Right lobe of liver (tissue), 6 donors: ENCODE data around the gene SMOC1. TPM values are rescaled to one million over a fixed set of nuclear protein-coding genes. Genes with fewer than 3 reads are reported as not detected.

Experiments
- ATAC-seq, 4 donors: fragments of 200-7000 bp; cut with Tn5 transposase; one replicate each; pipeline ENCODE4 v1.9.1; 2020; ENCODE audit warnings: mild to moderate bottlenecking in 4 of 4, moderate library complexity in 4 of 4
- DNase-seq, 3 donors: peaks; one replicate each; pipeline ENCODE4 v3.0.0-alpha.2; 2020
- H3K27ac ChIP-seq, 3 donors: fragments of 200-600 bp; one replicate each; pipeline ENCODE4 v1.8.0; 2022
- H3K27me3 ChIP-seq, 2 donors: fragments of 200-600 bp; one replicate each; pipeline ENCODE4 v1.8.0; 2022
- H3K36me3 ChIP-seq, 4 donors: fragments of 200-600 bp; sonication (generic) in 1 of 4; one replicate each; pipeline versions ENCODE4 v1.5.1 to v1.8.0; 2017 to 2022; ENCODE audit warnings: control low read depth in 1 of 4
- H3K4me1 ChIP-seq, 4 donors: fragments of 200-600 bp; sonication (generic) in 1 of 4; one replicate each; pipeline versions ENCODE4 v1.5.1 to v1.8.0; 2017 to 2022; ENCODE audit warnings: control low read depth in 1 of 4
- H3K4me3 ChIP-seq, 3 donors: fragments of 200-600 bp; one replicate each; pipeline ENCODE4 v1.8.0; 2022
- H3K9me3 ChIP-seq, 4 donors: fragments of 200-600 bp; sonication (generic) in 1 of 4; one replicate each; pipeline versions ENCODE4 v1.5.1 to v1.8.0; 2017 to 2022; ENCODE audit warnings: control low read depth in 1 of 4
- POLR2A ChIP-seq: fragments of 450-650 bp; IDR thresholded peaks from one replicate; pipeline ENCODE4 v1.6.1; 2017; ENCODE audit warnings: antibody characterized with exemption, mild to moderate bottlenecking
- WGBS: methylation state at CpG from one replicate; pipeline ENCODE4 v1.1.6; 2018; ENCODE audit warnings: low coverage, low lambda C conversion rate; ENCODE audit not compliant: insufficient coverage; ENCODE audit errors: missing lambda C conversion rate; 5-methylcytosine and 5-hydroxymethylcytosine counted together
- intact Hi-C, 2 donors: fragments of 100-400 bp; cut with DNase I; formaldehyde crosslinking; loops; one replicate each; pipeline versions ENCODE4 v1.11.2 to v1.14.1; 2022
- total RNA-seq, 6 experiments: library from RNA; depleted of rRNA in 2 of 6; stranded (reverse); fragments of >200 nt in 2 of 6; fragmentation: NEBNext Ultra II Directional in 3 of 6; extraction: Animal tissue kit (Norgen Biotek cat#: 25700) in 3 of 6; gene quantifications; one replicate each; pipeline versions ENCODE4 v1.1.0 to v1.2.4, GENCODE V29; 2016 to 2023
- TF ChIP-seq, protein P1 (sequence below), 4 donors: fragments of 200-600 bp in 3 of 4; fragments of 450-650 bp in 1 of 4; IDR thresholded peaks; one replicate each; pipeline versions ENCODE4 v1.5.1 to v1.8.0; 2016 to 2022; ENCODE audit warnings: antibody characterized with exemption in 4 of 4, mild to moderate bottlenecking in 2 of 4
- donor health status: DM: no; HTN: yes; CAD: no.
- donor health status: DM: no; HTN: no; CAD: no.
- donor health status: DM: no; HTN: no; CAD: no.
- donor health status: DM: no; HTN: yes; CAD: no.
- donor health status: DM: no; HTN: yes; CAD: no.

Gene SMOC1
- total RNA-seq, 6 experiments from 2014 or later: 22.3 to 88.5 (median 45.4) TPM

DNA sequence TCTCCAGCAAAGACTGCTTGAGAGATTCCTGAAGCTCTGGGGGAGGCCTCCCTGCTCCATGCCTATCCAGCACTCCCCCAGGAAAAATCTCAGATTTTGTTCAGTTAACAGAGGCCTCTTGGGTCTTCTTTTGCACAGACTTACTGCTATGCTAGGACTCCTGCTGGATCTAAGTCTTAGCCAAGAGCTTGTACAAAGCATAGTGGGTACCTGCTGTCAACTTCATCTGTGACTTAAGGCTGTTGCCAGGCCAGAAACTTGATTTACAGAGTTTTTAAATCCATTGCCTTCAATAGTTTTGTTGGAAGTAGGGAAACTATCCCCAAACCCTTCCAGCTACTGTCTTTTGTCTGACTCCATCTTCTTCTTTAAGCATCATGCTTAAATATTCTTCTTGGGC lies 140.5 kb downstream of the SMOC1 start:
- no peak for DNase-seq
- peaks cover 0 to 29% (median 5%) of the 10 kb centered on the region in 4 donors for H3K36me3 ChIP-seq
- TF ChIP-seq, protein P1, sequence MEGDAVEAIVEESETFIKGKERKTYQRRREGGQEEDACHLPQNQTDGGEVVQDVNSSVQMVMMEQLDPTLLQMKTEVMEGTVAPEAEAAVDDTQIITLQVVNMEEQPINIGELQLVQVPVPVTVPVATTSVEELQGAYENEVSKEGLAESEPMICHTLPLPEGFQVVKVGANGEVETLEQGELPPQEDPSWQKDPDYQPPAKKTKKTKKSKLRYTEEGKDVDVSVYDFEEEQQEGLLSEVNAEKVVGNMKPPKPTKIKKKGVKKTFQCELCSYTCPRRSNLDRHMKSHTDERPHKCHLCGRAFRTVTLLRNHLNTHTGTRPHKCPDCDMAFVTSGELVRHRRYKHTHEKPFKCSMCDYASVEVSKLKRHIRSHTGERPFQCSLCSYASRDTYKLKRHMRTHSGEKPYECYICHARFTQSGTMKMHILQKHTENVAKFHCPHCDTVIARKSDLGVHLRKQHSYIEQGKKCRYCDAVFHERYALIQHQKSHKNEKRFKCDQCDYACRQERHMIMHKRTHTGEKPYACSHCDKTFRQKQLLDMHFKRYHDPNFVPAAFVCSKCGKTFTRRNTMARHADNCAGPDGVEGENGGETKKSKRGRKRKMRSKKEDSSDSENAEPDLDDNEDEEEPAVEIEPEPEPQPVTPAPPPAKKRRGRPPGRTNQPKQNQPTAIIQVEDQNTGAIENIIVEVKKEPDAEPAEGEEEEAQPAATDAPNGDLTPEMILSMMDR (IDR thresholded peaks at IDR 0.05): no peak
- no peak for TF ChIP-seq POLR2A
- H3K4me1 ChIP-seq: peaks cover 0 to 15% (median 0%) of the 10 kb centered on the region in 4 donors
- intact Hi-C loops: loop anchor here (10.0 kb wide), 2 partner anchors 145 to 155 kb away; partner anchors contain the start of gene SMOC1 (in 1 of the 2)
- no peak overlapping the region for H3K27ac ChIP-seq
- H3K9me3 ChIP-seq: no peaks in the 10 kb centered on the region
- no peak overlapping the region for H3K4me3 ChIP-seq
- no peaks in the 10 kb centered on the region for H3K27me3 ChIP-seq
- no peak for ATAC-seq

DNA sequence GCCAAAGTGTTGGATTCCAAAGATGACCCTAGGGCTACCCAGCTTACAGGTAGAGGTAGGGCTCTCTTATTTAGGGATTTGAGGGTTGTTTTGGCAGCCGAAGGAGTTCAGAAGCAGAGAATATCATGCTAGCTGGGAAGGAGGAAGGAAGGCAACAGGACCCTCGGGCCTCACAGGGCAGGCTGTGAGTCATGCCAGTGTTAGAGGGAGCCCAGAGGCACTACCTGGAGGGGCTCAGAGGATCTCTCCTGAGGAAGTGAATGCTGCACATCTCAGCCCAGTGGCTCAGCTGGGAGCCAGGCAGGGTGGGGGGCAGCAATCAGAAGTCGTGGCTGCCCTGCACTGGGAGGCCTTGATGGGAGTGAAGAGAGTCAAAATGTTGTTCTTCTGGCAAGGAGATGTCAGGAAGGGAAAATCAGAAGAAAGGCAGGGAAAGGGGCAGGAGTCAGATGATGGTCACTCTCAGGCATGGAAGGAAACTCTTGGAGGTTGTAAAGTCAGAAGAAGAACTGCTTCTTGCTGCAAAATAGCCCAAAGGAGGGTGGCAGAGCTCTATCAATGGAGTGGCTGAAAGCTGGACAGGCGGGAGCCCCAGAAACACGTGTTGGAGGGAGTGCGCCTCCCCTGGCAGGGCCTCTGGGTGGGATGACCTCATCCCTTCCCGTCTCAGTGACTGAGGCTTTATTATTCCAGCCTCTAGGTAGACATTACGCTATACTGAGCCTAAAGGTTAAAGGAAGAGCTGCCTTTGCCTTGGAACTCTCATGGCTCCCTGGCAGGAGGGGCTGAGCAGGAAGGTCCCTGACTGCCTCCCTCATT lies 141.3 kb downstream of the SMOC1 start:
- H3K36me3 ChIP-seq: peaks cover 0 to 23% (median 5%) of the 10 kb centered on the region in 4 donors
- peaks cover 0 to 15% (median 0%) of the 10 kb centered on the region in 4 donors for H3K4me1 ChIP-seq
- ATAC-seq (no peak), DNase-seq (no peak)
- intact Hi-C loops: loop anchor here in 1 of 2 donors (10.0 kb wide), 1 partner anchor 156 kb away; no protein-coding TSS in a partner anchor
- H3K4me3 ChIP-seq: no peak overlapping the region
- WGBS: 51% methylated on average over 5 of the region's 8 CpGs
- H3K9me3 ChIP-seq: no peaks in the 10 kb centered on the region
- no peak overlapping the region for H3K27ac ChIP-seq
- TF ChIP-seq, protein P1 (IDR thresholded peaks at IDR 0.05): no peak
- no peak for TF ChIP-seq POLR2A
- H3K27me3 ChIP-seq: no peaks in the 10 kb centered on the region

DNA sequence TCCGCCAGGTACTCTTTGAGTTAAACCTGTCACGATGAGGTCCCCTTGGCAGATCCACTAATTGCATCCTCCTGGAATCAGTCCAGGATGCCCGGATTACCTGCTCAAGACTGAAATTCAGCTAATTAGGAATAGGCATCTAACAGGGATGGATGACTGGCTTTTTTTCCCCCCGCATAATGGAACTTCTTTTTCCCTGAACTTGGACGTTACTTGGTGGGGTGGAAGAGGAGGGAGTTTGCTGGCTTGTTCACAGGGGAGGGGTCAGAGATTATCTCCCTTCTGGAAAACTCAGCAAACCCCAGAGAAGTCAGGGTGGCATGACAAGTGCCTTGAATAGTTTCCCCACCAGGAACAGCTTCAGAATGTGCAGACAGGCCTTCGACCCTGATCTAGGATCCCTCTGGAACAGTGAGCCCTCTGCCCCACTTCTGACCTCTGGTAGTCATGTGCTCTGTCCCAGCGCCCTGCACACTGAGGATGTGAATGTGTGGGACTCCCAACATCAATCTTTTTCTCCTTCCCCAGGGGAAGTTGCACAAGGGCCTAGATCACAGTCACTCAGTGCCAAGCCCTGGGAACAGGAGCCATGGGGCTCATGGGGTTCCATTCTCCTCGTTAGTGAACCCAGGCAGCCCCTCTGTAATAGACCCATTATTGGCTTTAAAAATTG lies 142.5 kb downstream of the SMOC1 start:
- 75% methylated on average over 7 of the region's 8 CpGs for WGBS
- intact Hi-C loops: loop anchor here in 1 of 2 donors (10.0 kb wide), 1 partner anchor 157 kb away; no protein-coding TSS in a partner anchor

DNA sequence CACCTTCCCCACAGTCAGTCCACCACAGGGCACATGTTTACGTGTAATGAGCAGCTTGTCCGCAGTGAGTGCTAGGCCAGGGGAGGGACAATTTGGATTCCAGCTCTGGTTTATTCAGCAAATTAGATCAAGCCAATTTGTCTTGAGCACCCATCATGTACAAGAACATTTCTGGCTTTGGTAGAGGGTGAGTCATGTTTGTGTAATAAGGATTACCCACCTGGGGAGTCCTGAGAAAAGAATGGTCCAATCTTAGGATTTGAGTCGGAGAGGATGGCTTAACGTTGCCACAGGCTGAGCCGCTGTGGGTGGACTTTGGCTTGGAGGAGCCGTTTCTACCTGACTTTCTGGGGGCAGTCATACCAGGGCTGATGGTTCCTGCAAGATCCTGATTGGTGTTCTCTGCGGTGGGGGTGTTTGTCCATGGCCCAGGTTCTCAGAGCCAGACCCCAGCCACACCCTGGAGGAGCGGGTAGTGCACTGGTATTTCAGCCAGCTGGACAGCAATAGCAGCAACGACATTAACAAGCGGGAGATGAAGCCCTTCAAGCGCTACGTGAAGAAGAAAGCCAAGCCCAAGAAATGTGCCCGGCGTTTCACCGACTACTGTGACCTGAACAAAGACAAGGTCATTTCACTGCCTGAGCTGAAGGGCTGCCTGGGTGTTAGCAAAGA lies 143.7 kb downstream of the SMOC1 start:
- Histone ChIP-seq H3K9me3 (no peaks in the 10 kb centered on the region), H3K27ac (no peak overlapping the region), H3K27me3 (no peaks in the 10 kb centered on the region), H3K36me3 (peaks cover 0 to 21% (median 5%) of the 10 kb centered on the region in 4 donors), H3K4me1 (peaks cover 0 to 14% (median 0%) of the 10 kb centered on the region in 4 donors), H3K4me3 (no peak overlapping the region)
- intact Hi-C loops: loop anchor here in 1 of 2 donors (10.0 kb wide), 1 partner anchor 158 kb away; no protein-coding TSS in a partner anchor
- TF ChIP-seq, protein P1 (IDR thresholded peaks at IDR 0.05): no peak
- no peak for TF ChIP-seq POLR2A
- DNase-seq: no peak
- 80% methylated on average over 1 of the region's 15 CpGs for WGBS
- ATAC-seq: no peak

More for the DNA sequence above, 142.5 kb downstream of the SMOC1 start:
- Histone ChIP-seq H3K27ac (no peak overlapping the region), H3K36me3 (peaks cover 0 to 21% (median 5%) of the 10 kb centered on the region in 4 donors), H3K27me3 (no peaks in the 10 kb centered on the region), H3K9me3 (no peaks in the 10 kb centered on the region), H3K4me3 (no peak overlapping the region), H3K4me1 (peaks cover 0 to 15% (median 0%) of the 10 kb centered on the region in 4 donors)
- DNase-seq (no peak), ATAC-seq (peak in 2 of 4 donors; percentile 9 to 11)
- TF ChIP-seq, protein P1 (IDR thresholded peaks at IDR 0.05): no peak
- no peak for TF ChIP-seq POLR2A
